K562 (cell line): ENCODE results near the gene DAB1.

ENCODE experiments used
- CBX2 ChIP-seq: fragments of 200-600 bp; sonication (generic); IDR thresholded peaks from one replicate; pipeline ENCODE4 v1.6.1; 2012; ENCODE audit warnings: mild to moderate bottlenecking, low read length, inconsistent platforms; ENCODE audit not compliant: insufficient read depth, poor library complexity, severe bottlenecking
- TF ChIP-seq, protein P1 (sequence below): IDR thresholded peaks from 3 replicates; pipeline ENCODE4 v1.6.1; 2011; ENCODE audit warnings: borderline replicate concordance, mild to moderate bottlenecking; ENCODE audit not compliant: insufficient read length, insufficient read depth

DNA sequence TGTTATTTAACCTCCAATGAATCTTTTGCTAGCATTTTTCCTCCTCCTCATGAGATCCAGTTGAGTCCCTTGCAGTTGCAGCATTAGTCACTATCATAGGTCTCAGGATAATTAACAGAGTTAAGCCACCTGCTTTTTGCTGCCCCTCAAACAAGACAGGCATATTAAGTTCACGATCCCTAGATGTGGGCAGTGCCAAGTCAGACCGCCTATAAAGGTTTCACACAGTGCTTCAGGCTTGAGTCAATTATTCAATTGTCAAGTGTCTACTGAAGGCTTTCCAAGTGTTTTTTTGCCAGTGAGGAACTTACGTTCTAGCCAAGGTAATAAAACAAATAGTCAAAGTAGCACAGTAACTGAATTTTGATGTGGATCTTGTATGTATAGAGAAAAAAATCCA, 175.0 kb downstream of the DAB1 start:
- TF ChIP-seq CBX2, result no peak
- TF ChIP-seq, protein P1, sequence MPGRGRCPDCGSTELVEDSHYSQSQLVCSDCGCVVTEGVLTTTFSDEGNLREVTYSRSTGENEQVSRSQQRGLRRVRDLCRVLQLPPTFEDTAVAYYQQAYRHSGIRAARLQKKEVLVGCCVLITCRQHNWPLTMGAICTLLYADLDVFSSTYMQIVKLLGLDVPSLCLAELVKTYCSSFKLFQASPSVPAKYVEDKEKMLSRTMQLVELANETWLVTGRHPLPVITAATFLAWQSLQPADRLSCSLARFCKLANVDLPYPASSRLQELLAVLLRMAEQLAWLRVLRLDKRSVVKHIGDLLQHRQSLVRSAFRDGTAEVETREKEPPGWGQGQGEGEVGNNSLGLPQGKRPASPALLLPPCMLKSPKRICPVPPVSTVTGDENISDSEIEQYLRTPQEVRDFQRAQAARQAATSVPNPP, result no peak
